Mucosa of rectum (tissue), 2 donors: ENCODE data around the gene BORA.
"Not testable (repeated sequence)": the region's sequence is repeated elsewhere in the genome, so short reads cannot be mapped to it uniquely, and the experiment has no call there.

Experiments
- H3K27ac ChIP-seq, 2 donors: one replicate each; pipeline ENCODE4 v1.7.0; 2013; ENCODE audit warnings: inconsistent platforms in 2 of 2, low read depth in 2 of 2, low read length in 2 of 2
- H3K27me3 ChIP-seq, 2 donors: one replicate each; pipeline ENCODE4 v1.7.0; 2013; ENCODE audit warnings: low read length in 2 of 2; ENCODE audit not compliant: control insufficient read depth in 2 of 2, insufficient read depth in 2 of 2
- H3K36me3 ChIP-seq, 2 donors: one replicate each; pipeline ENCODE4 v1.7.0; 2013; ENCODE audit warnings: low read length in 2 of 2; ENCODE audit not compliant: control insufficient read depth in 2 of 2, insufficient read depth in 2 of 2
- H3K4me1 ChIP-seq, 2 donors: one replicate each; pipeline ENCODE4 v1.7.0; 2013; ENCODE audit warnings: low read length in 2 of 2, mild to moderate bottlenecking in 1 of 2; ENCODE audit not compliant: control insufficient read depth in 2 of 2, insufficient read depth in 2 of 2
- H3K4me3 ChIP-seq, 2 donors: one replicate each; pipeline ENCODE4 v1.7.0; 2013; ENCODE audit warnings: low read length in 2 of 2
- H3K9ac ChIP-seq, 2 donors: one replicate each; pipeline ENCODE4 v1.7.0; 2013; ENCODE audit warnings: low read length in 2 of 2, low read depth in 1 of 2, mild to moderate bottlenecking in 1 of 2
- H3K9me3 ChIP-seq, 2 donors: one replicate each; pipeline ENCODE4 v1.7.0; 2013; ENCODE audit warnings: low read length in 2 of 2; ENCODE audit not compliant: control insufficient read depth in 2 of 2
- donor health status: healthy.
- donor health status: Normal muscosa, but diverticular disease.

Gene BORA

GRCh38 chr13:72700509-72700908 lies 27.2 kb upstream of the BORA start:
- no peak overlapping the region for H3K4me3 ChIP-seq
- no peaks in the 10 kb centered on the region for H3K27me3 ChIP-seq
- H3K9me3 ChIP-seq = no peaks in the 10 kb centered on the region
- H3K4me1 ChIP-seq = no peaks in the 10 kb centered on the region
- H3K27ac ChIP-seq = no peak overlapping the region
- H3K9ac ChIP-seq = no peak overlapping the region
- H3K36me3 ChIP-seq = no peaks in the 10 kb centered on the region

GRCh38 chr13:72716776-72717175 lies 10.9 kb upstream of the BORA start:
- H3K4me1 ChIP-seq = no peaks in the 10 kb centered on the region
- peaks cover 21 to 32% of the 10 kb centered on the region in 2 donors for H3K36me3 ChIP-seq
- H3K27me3 ChIP-seq = no peaks in the 10 kb centered on the region
- H3K9ac ChIP-seq = no peak overlapping the region
- no peak overlapping the region for H3K27ac ChIP-seq
- peaks cover 0 to 3% of the 10 kb centered on the region in 2 donors for H3K9me3 ChIP-seq
- no peak overlapping the region for H3K4me3 ChIP-seq

GRCh38 chr13:72726185-72726584 lies 1.5 kb upstream of the BORA start:
- H3K4me1 ChIP-seq = peaks cover 14 to 17% of the 10 kb centered on the region in 2 donors
- not testable (repeated sequence) for H3K9me3 ChIP-seq, H3K9ac ChIP-seq, H3K27me3 ChIP-seq, H3K27ac ChIP-seq
- H3K36me3 ChIP-seq = peaks cover 0 to 12% of the 10 kb centered on the region in 2 donors
- peak overlapping the region; percentile 93 for H3K4me3 ChIP-seq

GRCh38 chr13:72726726-72727416 lies 852 bp upstream of the BORA start:
- peak overlapping the region; percentile 61 to 62 for H3K27ac ChIP-seq
- H3K9ac ChIP-seq = peak overlapping the region; percentile 86 to 89
- no peaks in the 10 kb centered on the region for H3K27me3 ChIP-seq
- no peaks in the 10 kb centered on the region for H3K9me3 ChIP-seq
- H3K36me3 ChIP-seq = peaks cover 0 to 12% of the 10 kb centered on the region in 2 donors
- H3K4me1 ChIP-seq = peaks cover 14 to 17% of the 10 kb centered on the region in 2 donors
- peak overlapping the region; percentile 93 for H3K4me3 ChIP-seq

GRCh38 chr13:72728290-72728605 lies 525 bp downstream of the BORA start:
- Histone ChIP-seq H3K27ac (no peak overlapping the region), H3K4me3 (peak overlapping the region; percentile 93 to 97), H3K9ac (peak overlapping the region; percentile 85 to 86), H3K36me3 (peaks cover 2 to 11% of the 10 kb centered on the region in 2 donors), H3K27me3 (no peaks in the 10 kb centered on the region), H3K4me1 (peaks cover 14 to 17% of the 10 kb centered on the region in 2 donors), H3K9me3 (no peaks in the 10 kb centered on the region)

- Histone ChIP-seq H3K36me3 (peaks cover 11 to 15% of the 10 kb centered on the region in 2 donors), H3K4me1 (peaks cover 0 to 3% of the 10 kb centered on the region in 2 donors), H3K9ac (no peak overlapping the region), H3K27ac (no peak overlapping the region), H3K4me3 (no peak overlapping the region), H3K9me3 (no peaks in the 10 kb centered on the region), H3K27me3 (no peaks in the 10 kb centered on the region)
These were observed 9.3 kb downstream of the BORA start for GRCh38 chr13:72737033-72737432.

GRCh38 chr13:72740015-72740414 lies 12.3 kb downstream of the BORA start:
- H3K27me3 ChIP-seq = no peaks in the 10 kb centered on the region
- no peaks in the 10 kb centered on the region for H3K9me3 ChIP-seq
- H3K9ac ChIP-seq = no peak overlapping the region
- peaks cover 0 to 3% of the 10 kb centered on the region in 2 donors for H3K4me1 ChIP-seq
- no peak overlapping the region for H3K27ac ChIP-seq
- peaks cover 7 to 19% of the 10 kb centered on the region in 2 donors for H3K36me3 ChIP-seq
- H3K4me3 ChIP-seq = no peak overlapping the region

GRCh38 chr13:72745260-72745659 lies 17.5 kb downstream of the BORA start:
- no peaks in the 10 kb centered on the region for H3K4me1 ChIP-seq
- no peak overlapping the region for H3K4me3 ChIP-seq
- no peak overlapping the region for H3K27ac ChIP-seq
- H3K9me3 ChIP-seq = no peaks in the 10 kb centered on the region
- H3K9ac ChIP-seq = no peak overlapping the region
- peaks cover 30 to 31% of the 10 kb centered on the region in 2 donors for H3K36me3 ChIP-seq
- no peaks in the 10 kb centered on the region for H3K27me3 ChIP-seq

- H3K9ac ChIP-seq = no peak overlapping the region
- no peak overlapping the region for H3K27ac ChIP-seq
- no peak overlapping the region for H3K4me3 ChIP-seq
- H3K36me3 ChIP-seq = peaks cover 44 to 47% of the 10 kb centered on the region in 2 donors
- no peaks in the 10 kb centered on the region for H3K9me3 ChIP-seq
- no peaks in the 10 kb centered on the region for H3K4me1 ChIP-seq
- H3K27me3 ChIP-seq = no peaks in the 10 kb centered on the region
These were observed 23.5 kb downstream of the BORA start for GRCh38 chr13:72751220-72751619.

GRCh38 chr13:72754111-72754510 lies 26.4 kb downstream of the BORA start:
- H3K27ac ChIP-seq = no peak overlapping the region
- H3K4me1 ChIP-seq = no peaks in the 10 kb centered on the region
- no peaks in the 10 kb centered on the region for H3K27me3 ChIP-seq
- peaks cover 54 to 58% of the 10 kb centered on the region in 2 donors for H3K36me3 ChIP-seq
- no peak overlapping the region for H3K9ac ChIP-seq
- H3K4me3 ChIP-seq = no peak overlapping the region
- H3K9me3 ChIP-seq = no peaks in the 10 kb centered on the region
